ENCODE measurements around the gene PDZD7. TPM values are rescaled to one million over a fixed set of nuclear protein-coding genes. Genes with fewer than 3 reads are reported as not detected.

PDZD7 gene
- total and polyA plus RNA-seq, 2 donors (not counting 3 experiments of a cell fraction or from before 2014, with no cell fraction given) = 0.41 to 1.6 TPM

GRCh38 chr10:100986952-100987684 is 43.8 kb downstream of the PDZD7 start, which contains the start of the genes MRPL43 and TWNK:
Gene MRPL43 (minus strand): TSS chr10:100987497. CDS start chr10:100987443, 54 bp downstream.
Gene TWNK (plus strand): TSS chr10:100987543. CDS start chr10:100988211, 668 bp downstream.
- peak within 1 kb of the TSS; percentile 79 for H3K4me2 ChIP-seq (ENCODE audit: insufficient read depth, low read length)
- no peaks in the 10 kb centered on the region for H3K27me3 ChIP-seq (ENCODE audit: control insufficient read depth in 2 of 2, insufficient read depth in 2 of 2, low read length in 2 of 2)
- H3K9ac ChIP-seq (replicated peaks; ENCODE audit: extremely low read depth, insufficient read depth, low read length) = peak within 1 kb of the TSS; percentile 53
- peak within 1 kb of the TSS; percentile 73 to 98 (median 81) for H3K4me3 ChIP-seq (replicated peaks in 1 of 3; ENCODE audit: insufficient read depth in 1 of 3, low read depth in 1 of 3, low read length in 3 of 3)
- peak; percentile 91 for FAIRE-seq
- CTCF ChIA-PET = interaction anchor here (0.7 to 3.8 kb wide), 5 partner anchors 11 to 55 kb away, joined by 3 to 15 read pairs (median 3); partner anchors contain the start of gene SEMA4G
- no TSS peak for BruUV-seq (replicated peaks)
- intact Hi-C loops (cut with micrococcal nuclease) (loop anchor here (1.0 kb wide), 1 partner anchor 18 kb away; the partner anchor contains the start of gene SEMA4G), dilution Hi-C loops (cut with MboI; ENCODE audit: extremely low pct_ligation_motif_present, low sequenced_read_pairs) (no loop called here)
- no peaks in the 10 kb centered on the region for H3K9me3 ChIP-seq (replicated peaks; ENCODE audit: control insufficient read depth, insufficient read depth, low read length)
- peaks cover 12% of the 10 kb centered on the region for H3K4me1 ChIP-seq (ENCODE audit: control insufficient read depth, extremely low read depth, insufficient read depth, low read length)
- H3K9me1 ChIP-seq (replicated peaks; ENCODE audit: control insufficient read depth, extremely low read depth, insufficient read depth, low read length) = no peaks in the 10 kb centered on the region
- POLR2A ChIA-PET = interaction anchor here (0.7 kb wide), 1 partner anchor 18 kb away, joined by 3 read pairs; the partner anchor contains the start of gene SEMA4G
- H3K36me3 ChIP-seq (ENCODE audit: control insufficient read depth in 2 of 2, extremely low read depth in 1 of 2, insufficient read depth in 2 of 2, low read length in 2 of 2) = peaks cover 0 to 17% of the 10 kb centered on the region in 2 experiments
- H3K79me2 ChIP-seq (ENCODE audit: control insufficient read depth, insufficient read depth, low read length) = peaks cover 30% of the 10 kb centered on the region
- TF ChIP-seq, protein P1, sequence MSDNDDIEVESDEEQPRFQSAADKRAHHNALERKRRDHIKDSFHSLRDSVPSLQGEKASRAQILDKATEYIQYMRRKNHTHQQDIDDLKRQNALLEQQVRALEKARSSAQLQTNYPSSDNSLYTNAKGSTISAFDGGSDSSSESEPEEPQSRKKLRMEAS (IDR thresholded peaks at IDR 0.05; ENCODE audit: insufficient read depth, insufficient read length) = peak; percentile 89
- TF ChIP-seq FOS (IDR thresholded peaks at IDR 0.05; ENCODE audit: borderline replicate concordance, insufficient read depth, low read length) = no peak
- TF ChIP-seq MYC (IDR thresholded peaks at IDR 0.05; ENCODE audit: low read depth, low read length) = peak; percentile 84
- TF ChIP-seq, protein P2, sequence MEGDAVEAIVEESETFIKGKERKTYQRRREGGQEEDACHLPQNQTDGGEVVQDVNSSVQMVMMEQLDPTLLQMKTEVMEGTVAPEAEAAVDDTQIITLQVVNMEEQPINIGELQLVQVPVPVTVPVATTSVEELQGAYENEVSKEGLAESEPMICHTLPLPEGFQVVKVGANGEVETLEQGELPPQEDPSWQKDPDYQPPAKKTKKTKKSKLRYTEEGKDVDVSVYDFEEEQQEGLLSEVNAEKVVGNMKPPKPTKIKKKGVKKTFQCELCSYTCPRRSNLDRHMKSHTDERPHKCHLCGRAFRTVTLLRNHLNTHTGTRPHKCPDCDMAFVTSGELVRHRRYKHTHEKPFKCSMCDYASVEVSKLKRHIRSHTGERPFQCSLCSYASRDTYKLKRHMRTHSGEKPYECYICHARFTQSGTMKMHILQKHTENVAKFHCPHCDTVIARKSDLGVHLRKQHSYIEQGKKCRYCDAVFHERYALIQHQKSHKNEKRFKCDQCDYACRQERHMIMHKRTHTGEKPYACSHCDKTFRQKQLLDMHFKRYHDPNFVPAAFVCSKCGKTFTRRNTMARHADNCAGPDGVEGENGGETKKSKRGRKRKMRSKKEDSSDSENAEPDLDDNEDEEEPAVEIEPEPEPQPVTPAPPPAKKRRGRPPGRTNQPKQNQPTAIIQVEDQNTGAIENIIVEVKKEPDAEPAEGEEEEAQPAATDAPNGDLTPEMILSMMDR (IDR thresholded peaks at IDR 0.05; ENCODE audit: extremely low read depth in 1 of 2, insufficient read depth in 1 of 2, low read depth in 1 of 2, low read length in 2 of 2) = no peak
- TF ChIP-seq JUN (IDR thresholded peaks at IDR 0.05; ENCODE audit: borderline replicate concordance, insufficient read depth, insufficient read length, low read depth) = no peak
- TF ChIP-seq POLR2A (IDR thresholded peaks at IDR 0.05; ENCODE audit: low read depth, low read length) = no peak
- TF ChIP-seq EZH2 (IDR thresholded peaks at IDR 0.05; ENCODE audit: borderline replicate concordance, low read depth, low read length, severe bottlenecking) = no peak
- no peak for TF ChIP-seq GATA2 (IDR thresholded peaks at IDR 0.05; ENCODE audit: insufficient read depth, insufficient read length, low read depth, low read length)
- TF ChIP-seq POLR2AphosphoS5 (IDR thresholded peaks at IDR 0.05; ENCODE audit: insufficient read depth, low read depth, low read length) = peak; percentile 55
- peak; percentile 84 for DNase-seq (ENCODE audit: low read depth, low spot score)
- H3K27ac ChIP-seq (ENCODE audit: insufficient read depth, low read depth, low read length) = no peak within 1 kb of the TSS
- no peaks in the 10 kb centered on the region for H4K20me1 ChIP-seq (replicated peaks; ENCODE audit: control insufficient read depth, extremely low read depth, insufficient read depth, low read length)
- H2AFZ ChIP-seq (ENCODE audit: low read depth, low read length) = peak within 1 kb of the TSS; percentile 95

All from endothelial cell of umbilical vein (primary cell).